H7 (cell line): ENCODE results near the gene MAPK8. TPM values are rescaled to one million over a fixed set of nuclear protein-coding genes. Genes with fewer than 3 reads are reported as not detected.
"Not testable (repeated sequence)": the region's sequence is repeated elsewhere in the genome, so short reads cannot be mapped to it uniquely, and the experiment has no call there.

Experiments used
- DNase-seq: peaks from one replicate; pipeline ENCODE4 v3.0.0; 2012
- H3K27me3 ChIP-seq: 2 replicates; pipeline ENCODE4 v1.6.0; 2011; ENCODE audit warnings: mild to moderate bottlenecking, low read length; ENCODE audit not compliant: control insufficient read depth, insufficient read depth
- H3K36me3 ChIP-seq: replicated peaks from 2 replicates; pipeline ENCODE4 v1.5.1; 2011; ENCODE audit warnings: low read length; ENCODE audit not compliant: control insufficient read depth, insufficient read depth
- H3K4me3 ChIP-seq: 2 replicates; pipeline ENCODE4 v1.5.1; 2011; ENCODE audit warnings: low read depth, mild to moderate bottlenecking, control low read depth, low read length, moderate library complexity; ENCODE audit not compliant: insufficient read depth
- total RNA-seq: library from RNA; depleted of rRNA; stranded (reverse); fragments of >200 nt; shearing (Covaris generic); gene quantifications from 2 replicates; pipeline ENCODE4 v1.2.3, GENCODE V29; 2014

MAPK8 gene
- total RNA-seq, 1 experiment from 2014 or later = 70.3 TPM

- DNase-seq = no peak
- H3K36me3 ChIP-seq = peaks cover 1% of the 10 kb centered on the region; the same call in 1 of the 2 replicates
- no peaks in the 10 kb centered on the region for H3K27me3 ChIP-seq
- H3K4me3 ChIP-seq = no peak overlapping the region
Observed at GRCh38 chr10:48418189-48418788, 111.8 kb downstream of the MAPK8 start.

- no peak for DNase-seq
- no peaks in the 10 kb centered on the region for H3K27me3 ChIP-seq
- no peak overlapping the region for H3K4me3 ChIP-seq
- H3K36me3 ChIP-seq = peaks cover 1% of the 10 kb centered on the region; the same call in 1 of the 2 replicates
Observed at GRCh38 chr10:48419714-48420113, 113.2 kb downstream of the MAPK8 start.

- H3K27me3 ChIP-seq, H3K4me3 ChIP-seq, H3K36me3 ChIP-seq, DNase-seq: not testable (repeated sequence)
Observed at GRCh38 chr10:48421862-48422261, 115.4 kb downstream of the MAPK8 start.

- H3K4me3 ChIP-seq = no peak overlapping the region
- DNase-seq = no peak
- no peaks in the 10 kb centered on the region for H3K36me3 ChIP-seq
- no peaks in the 10 kb centered on the region for H3K27me3 ChIP-seq
Observed at GRCh38 chr10:48423884-48424283, 117.4 kb downstream of the MAPK8 start.

- Histone ChIP-seq H3K27me3 (no peaks in the 10 kb centered on the region), H3K4me3 (no peak overlapping the region), H3K36me3 (no peaks in the 10 kb centered on the region)
- DNase-seq = no peak
Observed at GRCh38 chr10:48428896-48429295, 122.4 kb downstream of the MAPK8 start.

DNA sequence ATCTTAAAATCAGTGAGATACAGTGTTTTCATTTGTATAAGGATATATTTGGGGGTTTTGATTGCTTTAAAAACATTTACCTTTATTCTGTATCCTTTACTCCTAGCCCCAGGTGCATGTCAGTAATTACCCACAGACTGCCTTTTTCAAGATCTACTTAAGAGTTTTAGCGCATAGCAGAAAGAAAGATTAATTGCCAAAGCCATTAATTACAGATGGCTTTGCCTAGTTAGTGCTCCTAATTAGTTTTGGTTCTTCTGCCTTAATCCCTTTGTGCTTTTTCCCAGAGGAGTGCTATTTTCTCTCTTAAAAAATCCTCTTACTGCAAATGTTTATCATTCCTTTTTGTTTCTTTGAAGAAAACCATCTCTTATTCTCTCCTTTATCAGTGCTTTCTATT is 122.8 kb downstream of the MAPK8 start:
- DNase-seq = no peak
- no peaks in the 10 kb centered on the region for H3K36me3 ChIP-seq
- no peaks in the 10 kb centered on the region for H3K27me3 ChIP-seq
- no peak overlapping the region for H3K4me3 ChIP-seq

- no peaks in the 10 kb centered on the region for H3K27me3 ChIP-seq
- no peak for DNase-seq
- no peak overlapping the region for H3K4me3 ChIP-seq
- no peaks in the 10 kb centered on the region for H3K36me3 ChIP-seq
Observed at GRCh38 chr10:48430402-48430993, 124.0 kb downstream of the MAPK8 start.

DNA sequence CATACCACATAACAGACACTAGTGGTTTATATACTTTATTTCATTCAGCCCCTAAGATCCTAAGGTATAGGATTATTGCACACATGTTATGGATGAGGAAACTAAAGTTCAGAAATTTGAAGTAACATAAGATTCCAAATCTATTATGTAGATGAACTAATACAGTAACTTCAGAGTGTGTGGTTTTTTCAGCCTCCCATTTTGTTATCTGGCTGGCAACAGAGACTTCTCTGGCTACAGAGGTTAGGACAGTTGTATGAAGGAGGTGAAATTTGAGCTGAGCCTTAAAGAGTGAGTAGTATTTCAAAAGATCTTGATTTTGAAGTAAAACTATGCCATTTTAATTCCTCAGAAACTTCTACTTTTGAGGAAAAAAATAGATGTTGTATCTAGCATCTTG is 125.4 kb downstream of the MAPK8 start:
- no peak for DNase-seq
- H3K27me3 ChIP-seq = no peaks in the 10 kb centered on the region
- H3K4me3 ChIP-seq = no peak overlapping the region
- H3K36me3 ChIP-seq = no peaks in the 10 kb centered on the region

DNA sequence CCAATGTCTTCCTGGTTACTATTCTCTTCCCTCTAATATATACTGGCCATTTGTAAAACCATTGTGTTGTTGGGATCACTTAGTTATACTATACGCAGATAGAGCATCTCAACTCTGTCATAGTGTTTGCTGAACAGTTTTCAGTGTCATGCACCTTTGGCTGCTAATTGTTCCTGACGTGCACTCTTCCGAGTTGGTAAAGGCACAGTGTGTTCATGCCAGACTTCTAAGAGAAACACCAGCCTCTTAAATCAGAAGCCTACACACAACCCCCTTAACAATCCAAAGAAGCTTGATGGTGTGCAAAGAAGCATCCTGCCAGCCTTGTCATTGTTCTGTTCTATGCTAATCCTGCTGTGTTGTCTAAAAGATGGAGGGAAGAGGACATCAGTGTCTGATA is 131.1 kb downstream of the MAPK8 start:
- DNase-seq = no peak
- Histone ChIP-seq H3K27me3 (no peaks in the 10 kb centered on the region), H3K4me3 (no peak overlapping the region), H3K36me3 (no peaks in the 10 kb centered on the region)

DNA sequence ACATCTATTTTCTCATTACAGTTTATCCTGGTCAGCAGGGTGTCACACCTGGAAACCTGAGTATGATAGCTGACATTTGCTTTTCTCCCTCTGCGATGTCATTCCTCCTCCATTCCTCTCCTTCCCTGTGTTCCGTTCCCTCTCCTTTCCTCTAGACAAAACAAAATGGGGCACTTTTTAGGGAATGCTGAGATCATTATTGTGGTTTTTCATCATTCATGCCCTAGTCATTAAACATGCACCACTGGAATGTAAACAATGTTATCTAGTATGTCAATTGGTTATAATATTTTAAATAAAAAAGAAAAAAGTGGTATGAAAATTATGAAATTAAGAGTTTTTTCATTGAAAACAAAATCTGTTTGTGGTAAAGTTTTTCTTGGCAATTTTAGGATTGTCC is 132.6 kb downstream of the MAPK8 start:
- no peaks in the 10 kb centered on the region for H3K36me3 ChIP-seq
- no peaks in the 10 kb centered on the region for H3K27me3 ChIP-seq
- peak; percentile 21 for DNase-seq
- H3K4me3 ChIP-seq = no peak overlapping the region

DNA sequence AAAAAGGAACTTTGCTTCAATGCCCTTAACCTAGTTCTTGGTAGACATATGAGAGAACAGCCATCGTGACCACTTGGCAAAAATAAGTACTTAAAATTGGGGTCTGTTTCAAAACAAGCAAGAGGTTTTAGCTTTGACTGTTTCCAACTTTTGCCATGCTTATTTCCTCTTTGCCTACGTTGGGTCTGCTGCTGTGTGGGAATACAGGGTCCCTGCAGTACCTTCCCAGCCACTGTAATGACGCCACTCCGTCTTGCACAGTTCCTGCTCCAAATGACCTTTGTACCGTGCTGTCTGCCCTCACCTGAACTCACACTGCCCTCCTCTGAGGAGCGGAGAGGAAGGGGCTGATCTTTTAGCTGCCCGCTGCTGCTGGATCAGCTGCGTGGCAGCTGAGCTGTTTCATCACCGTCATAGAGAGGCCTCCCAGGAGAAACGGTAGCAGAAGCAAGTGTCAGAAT is 133.1 kb downstream of the MAPK8 start:
- Histone ChIP-seq H3K27me3 (no peaks in the 10 kb centered on the region), H3K36me3 (no peaks in the 10 kb centered on the region), H3K4me3 (no peak overlapping the region)
- peak; percentile 46 for DNase-seq

DNA sequence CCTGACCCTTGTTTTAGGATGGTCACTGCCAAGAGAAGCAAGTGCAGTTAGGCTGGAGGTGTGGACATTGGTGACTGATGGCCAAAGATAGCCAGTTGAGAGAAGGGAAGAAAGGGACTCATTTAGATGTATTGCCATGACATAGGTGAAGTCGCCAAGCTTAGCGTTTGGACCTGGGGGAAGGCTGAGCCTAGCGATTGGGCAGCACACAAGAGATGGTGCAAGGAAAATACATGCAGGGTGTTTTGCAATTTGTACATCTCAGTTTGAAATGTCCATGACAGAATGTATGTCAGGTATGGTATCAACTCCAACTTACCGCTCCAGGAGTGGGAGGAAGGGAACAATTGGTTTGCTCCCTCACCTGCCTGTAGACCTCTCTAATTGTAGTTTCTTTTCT is 134.3 kb downstream of the MAPK8 start:
- no peaks in the 10 kb centered on the region for H3K36me3 ChIP-seq
- no peaks in the 10 kb centered on the region for H3K27me3 ChIP-seq
- DNase-seq = no peak
- H3K4me3 ChIP-seq = no peak overlapping the region

GRCh38 chr10:48442090-48442808 is 135.8 kb downstream of the MAPK8 start:
- no peak overlapping the region for H3K4me3 ChIP-seq
- DNase-seq = no peak
- H3K36me3 ChIP-seq = no peaks in the 10 kb centered on the region
- H3K27me3 ChIP-seq = no peaks in the 10 kb centered on the region

DNA sequence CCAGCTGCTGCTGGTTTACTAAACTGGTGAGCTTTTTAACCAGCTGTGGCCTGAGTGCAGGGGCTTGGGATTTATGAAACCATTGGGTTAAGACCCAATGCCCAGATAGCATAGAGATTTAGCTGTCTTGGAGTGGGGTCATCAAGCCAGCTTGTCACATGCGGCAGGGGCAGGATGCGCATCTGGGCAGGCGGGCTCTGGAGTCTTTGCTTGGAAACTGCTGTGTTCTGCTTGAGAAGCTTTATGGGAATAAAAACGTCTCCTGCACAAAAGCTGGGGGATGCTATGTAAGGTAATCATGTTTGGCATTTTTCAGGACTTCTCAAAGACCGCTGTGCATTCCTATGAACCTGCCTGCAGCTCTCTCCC is 136.3 kb downstream of the MAPK8 start:
- DNase-seq = no peak
- no peaks in the 10 kb centered on the region for H3K36me3 ChIP-seq

GRCh38 chr10:48444266-48444665 is 137.8 kb downstream of the MAPK8 start:
- Histone ChIP-seq H3K36me3 (0 out of 2 replicates have a peak, but pooled peaks cover 1% of the 10 kb centered on the region), H3K4me3 (no peak overlapping the region), H3K27me3 (no peaks in the 10 kb centered on the region)
- peak; percentile 87 for DNase-seq

More for the DNA sequence above, 136.3 kb downstream of the MAPK8 start:
- no peak overlapping the region for H3K4me3 ChIP-seq
- no peaks in the 10 kb centered on the region for H3K27me3 ChIP-seq
